GM19193 (cell line): Measurements from ENCODE around the gene ANGPTL4.

Source experiments
- POLR2A ChIP-seq: IDR thresholded peaks from 4 replicates; pipeline ENCODE4 v1.6.1; 2011; ENCODE audit not compliant: insufficient read depth, insufficient read length; ENCODE audit errors: extremely low read depth

The ANGPTL4 gene

DNA sequence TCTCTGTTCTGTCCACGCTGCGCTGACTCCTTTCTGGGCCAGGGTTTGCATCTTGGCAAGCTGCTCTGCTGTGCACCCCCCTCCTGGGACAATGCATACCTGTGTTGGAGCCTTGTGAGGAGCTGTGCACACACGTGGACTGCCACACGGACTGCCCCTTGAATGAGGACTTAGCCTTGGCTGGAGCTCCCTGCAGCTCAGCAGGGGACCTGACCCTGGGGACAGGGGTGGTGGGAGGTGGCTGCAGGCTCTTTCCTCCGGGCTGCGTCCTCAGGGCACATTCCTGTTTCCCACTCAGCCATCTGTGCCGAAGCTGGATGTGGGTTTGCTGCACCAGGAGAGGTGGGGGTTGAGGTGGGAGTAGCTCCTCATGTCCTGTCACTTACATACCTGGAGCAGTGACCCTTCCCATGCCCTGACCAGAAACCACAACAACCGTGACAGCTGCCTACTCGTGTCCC lies 34.4 kb downstream of the ANGPTL4 start:
- no peak for TF ChIP-seq POLR2A

GRCh38 chr19:8399681-8400188 lies 35.8 kb downstream of the ANGPTL4 start:
- no peak for TF ChIP-seq POLR2A

- TF ChIP-seq POLR2A: no peak
Observed at GRCh38 chr19:8401981-8402411, 38.0 kb downstream of the ANGPTL4 start.

GRCh38 chr19:8403098-8403819 lies 39.3 kb downstream of the ANGPTL4 start:
- TF ChIP-seq POLR2A: no peak

- TF ChIP-seq POLR2A: no peak
Observed at GRCh38 chr19:8403820-8404109, 39.8 kb downstream of the ANGPTL4 start.

- TF ChIP-seq POLR2A: peak; percentile 22
Observed at GRCh38 chr19:8404391-8405151, 40.6 kb downstream of the ANGPTL4 start.

DNA sequence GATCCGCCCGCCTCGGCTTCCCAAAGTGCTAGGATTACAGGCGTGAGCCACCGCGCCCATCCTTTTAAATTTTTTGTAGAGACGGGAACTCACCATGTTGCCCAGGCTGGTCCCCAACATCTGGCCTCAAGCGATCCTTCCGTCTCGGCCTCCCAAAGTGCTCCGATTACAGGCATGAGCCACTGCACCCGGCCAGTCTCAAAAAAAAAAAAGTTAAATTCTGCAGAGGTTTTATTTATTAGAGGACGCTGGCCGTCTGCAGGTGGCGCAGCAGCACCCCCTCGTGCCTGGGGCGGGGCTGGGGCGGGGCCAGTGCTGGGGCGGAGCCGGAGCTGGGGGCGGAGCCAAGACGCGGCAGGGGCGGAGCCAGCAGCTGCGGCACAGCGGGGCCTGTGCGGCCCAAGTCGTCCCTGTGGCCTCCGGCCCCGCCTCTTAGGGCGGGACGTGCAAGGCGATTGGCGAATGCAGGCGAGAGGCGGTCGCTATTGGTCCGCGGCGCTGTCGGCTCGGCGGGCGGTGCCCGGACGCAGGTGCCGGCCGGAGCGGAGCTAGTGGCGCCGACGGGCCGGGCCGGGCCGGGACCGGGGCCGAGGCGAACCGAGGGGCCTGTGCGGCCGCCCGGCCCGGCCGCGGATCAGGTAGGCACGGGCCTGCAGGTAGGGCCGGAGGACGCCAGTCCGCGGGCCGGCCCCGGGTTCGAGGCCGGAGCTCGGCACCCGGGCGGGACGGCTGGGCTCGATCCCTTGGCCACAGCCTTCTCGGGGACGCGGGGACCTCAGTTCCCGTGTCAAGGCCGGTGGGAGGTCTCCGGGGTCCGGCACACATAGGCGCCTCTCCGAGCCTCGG lies 49.1 kb downstream of the ANGPTL4 start, which contains the start of gene MARCHF2:
Gene MARCHF2 (plus strand): TSS at position 523 of the 846 bp plus-strand sequence. CDS start 8,536 bp downstream, outside the sequence.
- peak; percentile 55 for TF ChIP-seq POLR2A

DNA sequence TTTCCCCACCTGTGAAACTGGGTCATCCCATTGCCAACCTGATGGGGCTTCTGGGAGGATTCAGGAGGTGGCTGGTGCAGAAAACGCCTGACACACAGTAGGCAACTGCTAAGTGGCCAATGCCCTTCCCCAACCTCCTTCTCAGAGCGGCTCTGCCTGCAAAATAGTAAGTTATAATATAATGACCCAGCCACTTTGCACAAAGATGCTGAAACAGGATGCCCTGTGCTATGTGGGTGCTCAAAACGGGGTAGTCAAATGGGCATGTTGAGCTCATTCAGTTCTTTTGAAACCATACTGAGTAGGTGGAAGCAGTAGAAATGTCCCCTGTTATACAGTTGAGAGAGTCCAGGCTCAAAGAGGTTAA lies 49.7 kb downstream of the ANGPTL4 start:
- no peak for TF ChIP-seq POLR2A

GRCh38 chr19:8416796-8417195 lies 52.8 kb downstream of the ANGPTL4 start:
- no peak for TF ChIP-seq POLR2A

- no peak for TF ChIP-seq POLR2A
Observed at GRCh38 chr19:8421484-8422461, 57.8 kb downstream of the ANGPTL4 start.

GRCh38 chr19:8423817-8424223 lies 59.9 kb downstream of the ANGPTL4 start:
- no peak for TF ChIP-seq POLR2A
